Measurements from ENCODE around the gene FOXN1. TPM values are rescaled to one million over a fixed set of nuclear protein-coding genes. Genes with fewer than 3 reads are reported as not detected.

FOXN1 gene
- total RNA-seq, 1 donor from 2014 or later: not detected

DNA sequence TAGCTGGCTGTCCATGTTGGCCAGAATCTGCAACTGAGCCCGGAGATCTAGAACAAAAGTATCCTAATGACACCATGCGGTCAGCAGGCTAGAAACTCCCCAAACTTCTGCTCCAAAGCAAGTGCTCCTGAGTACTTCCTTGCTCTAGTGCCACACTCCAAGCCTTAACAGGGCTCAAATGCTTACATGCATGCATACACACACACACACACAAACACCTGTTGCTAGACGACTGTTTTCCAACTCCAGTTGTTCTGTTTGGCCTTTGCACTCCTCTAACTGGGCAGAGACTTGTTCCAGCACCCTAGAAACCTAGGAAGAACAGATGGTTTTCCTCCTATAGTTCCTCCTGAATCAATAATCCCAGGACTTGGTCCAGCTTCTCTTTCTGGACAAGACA is 78.3 kb downstream of the FOXN1 start:
- peaks cover 35% of the 10 kb centered on the region for H3K36me3 Mint-ChIP-seq
- Histone ChIP-seq H3K9ac (no peak overlapping the region), H3F3A (ENCODE audit: low read depth) (peaks cover 8% of the 10 kb centered on the region), H3K9me3 (ENCODE audit: low read depth) (no peaks in the 10 kb centered on the region), H3K4me1 (no peaks in the 10 kb centered on the region), H3K79me2 (ENCODE audit: low read depth) (peaks cover 9% of the 10 kb centered on the region), H4K20me1 (ENCODE audit: low read depth) (peaks cover 17% of the 10 kb centered on the region), H3K4me2 (no peak overlapping the region), H3K27ac (no peak overlapping the region), H3K4me3 (no peak overlapping the region), H3K27me3 (no peaks in the 10 kb centered on the region), H2AFZ (replicated peaks) (no peak overlapping the region), H3K36me3 (peaks cover 22% of the 10 kb centered on the region)
- TF ChIP-seq, protein P1, sequence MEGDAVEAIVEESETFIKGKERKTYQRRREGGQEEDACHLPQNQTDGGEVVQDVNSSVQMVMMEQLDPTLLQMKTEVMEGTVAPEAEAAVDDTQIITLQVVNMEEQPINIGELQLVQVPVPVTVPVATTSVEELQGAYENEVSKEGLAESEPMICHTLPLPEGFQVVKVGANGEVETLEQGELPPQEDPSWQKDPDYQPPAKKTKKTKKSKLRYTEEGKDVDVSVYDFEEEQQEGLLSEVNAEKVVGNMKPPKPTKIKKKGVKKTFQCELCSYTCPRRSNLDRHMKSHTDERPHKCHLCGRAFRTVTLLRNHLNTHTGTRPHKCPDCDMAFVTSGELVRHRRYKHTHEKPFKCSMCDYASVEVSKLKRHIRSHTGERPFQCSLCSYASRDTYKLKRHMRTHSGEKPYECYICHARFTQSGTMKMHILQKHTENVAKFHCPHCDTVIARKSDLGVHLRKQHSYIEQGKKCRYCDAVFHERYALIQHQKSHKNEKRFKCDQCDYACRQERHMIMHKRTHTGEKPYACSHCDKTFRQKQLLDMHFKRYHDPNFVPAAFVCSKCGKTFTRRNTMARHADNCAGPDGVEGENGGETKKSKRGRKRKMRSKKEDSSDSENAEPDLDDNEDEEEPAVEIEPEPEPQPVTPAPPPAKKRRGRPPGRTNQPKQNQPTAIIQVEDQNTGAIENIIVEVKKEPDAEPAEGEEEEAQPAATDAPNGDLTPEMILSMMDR (IDR thresholded peaks at IDR 0.05): no peak
- no peak for TF ChIP-seq EZH2 (IDR thresholded peaks at IDR 0.05)
- no peak for TF ChIP-seq EZH2phosphoT487 (IDR thresholded peaks at IDR 0.05)
- H3K9me3 Mint-ChIP-seq: no peaks in the 10 kb centered on the region
- no peak overlapping the region for H3K4me3 Mint-ChIP-seq
- no peak overlapping the region for H3K27ac Mint-ChIP-seq
- H3K4me1 Mint-ChIP-seq: no peaks in the 10 kb centered on the region
- no peak for DNase-seq (ENCODE audit: low spot score)
- H3K27me3 Mint-ChIP-seq (ENCODE audit: insufficient read depth, low read depth): no peaks in the 10 kb centered on the region

DNA sequence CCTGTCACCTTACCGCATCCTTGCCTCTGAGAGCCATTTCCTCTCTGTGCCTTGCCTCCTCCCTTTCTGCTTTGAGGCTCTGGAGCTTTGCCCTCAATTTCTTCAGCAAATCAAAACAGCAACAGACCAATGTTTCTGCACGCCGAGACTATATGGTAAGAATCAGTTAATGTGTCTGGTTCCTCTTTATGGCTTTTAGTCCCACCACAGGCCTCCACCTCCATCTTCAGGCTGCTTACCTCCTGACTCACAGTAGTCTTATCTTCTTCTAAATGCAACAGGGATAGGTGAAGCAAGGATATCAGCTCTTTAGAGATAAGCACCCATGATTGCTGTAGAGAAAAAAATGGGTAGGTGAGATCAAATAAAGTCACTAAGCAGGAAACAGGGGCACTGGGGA is 79.7 kb downstream of the FOXN1 start:
- H3K36me3 ChIP-seq: peaks cover 29% of the 10 kb centered on the region

More for the DNA sequence above, 79.7 kb downstream of the FOXN1 start:
- Histone ChIP-seq H3K9me3 (ENCODE audit: low read depth) (no peaks in the 10 kb centered on the region), H3K4me1 (no peaks in the 10 kb centered on the region), H3K27me3 (no peaks in the 10 kb centered on the region), H4K20me1 (ENCODE audit: low read depth) (peaks cover 28% of the 10 kb centered on the region), H3K4me2 (no peak overlapping the region), H3K9ac (no peak overlapping the region), H3K79me2 (ENCODE audit: low read depth) (peaks cover 19% of the 10 kb centered on the region), H2AFZ (replicated peaks) (no peak overlapping the region), H3F3A (ENCODE audit: low read depth) (peaks cover under 1% of the 10 kb centered on the region), H3K27ac (no peak overlapping the region), H3K4me3 (no peak overlapping the region)
- Mint-ChIP-seq H3K27me3 (ENCODE audit: insufficient read depth, low read depth) (no peaks in the 10 kb centered on the region), H3K4me3 (no peak overlapping the region), H3K27ac (no peak overlapping the region), H3K9me3 (no peaks in the 10 kb centered on the region), H3K36me3 (peaks cover 24% of the 10 kb centered on the region), H3K4me1 (no peaks in the 10 kb centered on the region)
- TF ChIP-seq EZH2phosphoT487 (IDR thresholded peaks at IDR 0.05): no peak
- TF ChIP-seq, protein P1 (IDR thresholded peaks at IDR 0.05): no peak
- no peak for TF ChIP-seq EZH2 (IDR thresholded peaks at IDR 0.05)
- no peak for DNase-seq (ENCODE audit: low spot score)

Other genes starting within 250 kb of the FOXN1 start
- 126 and 136 TPM in 2 replicates for gene TMEM97, start 187.1 kb upstream of the FOXN1 start, total RNA-seq (ENCODE audit: low replicate concordance)
- gene IFT20, start 170.9 kb upstream of the FOXN1 start, total RNA-seq (ENCODE audit: low replicate concordance): 25.7 and 68.2 TPM in 2 replicates
- gene TNFAIP1, start 170.6 kb upstream of the FOXN1 start, total RNA-seq (ENCODE audit: low replicate concordance): 13.7 and 18.6 TPM in 2 replicates
- 44.6 and 65.0 TPM in 2 replicates for gene POLDIP2, start 148.8 kb upstream of the FOXN1 start, total RNA-seq (ENCODE audit: low replicate concordance)
- not detected in 2 replicates for gene SEBOX, start 141.1 kb upstream of the FOXN1 start, total RNA-seq (ENCODE audit: low replicate concordance)
- 0.25 and 1.2 TPM in 2 replicates for gene VTN, start 136.0 kb upstream of the FOXN1 start, total RNA-seq (ENCODE audit: low replicate concordance)
- gene SARM1, start 134.7 kb upstream of the FOXN1 start, total RNA-seq (ENCODE audit: low replicate concordance): 3.1 and 5.5 TPM in 2 replicates
- gene SLC46A1, start 100.1 kb upstream of the FOXN1 start, total RNA-seq (ENCODE audit: low replicate concordance): 2.4 TPM in 2 replicates
- not detected in 2 replicates for gene SLC13A2, start 32.7 kb upstream of the FOXN1 start, total RNA-seq (ENCODE audit: low replicate concordance)
- gene UNC119, start 46.3 kb downstream of the FOXN1 start, total RNA-seq (ENCODE audit: low replicate concordance): 61.4 and 103 TPM in 2 replicates
- gene PIGS, start 65.2 kb downstream of the FOXN1 start, total RNA-seq (ENCODE audit: low replicate concordance): 15.2 and 39.5 TPM in 2 replicates
- 38.6 and 66.6 TPM in 2 replicates for gene ALDOC, start 70.5 kb downstream of the FOXN1 start, total RNA-seq (ENCODE audit: low replicate concordance)
- gene SPAG5, start 92.7 kb downstream of the FOXN1 start, total RNA-seq (ENCODE audit: low replicate concordance): 141 TPM in 2 replicates
- gene RSKR, start 107.8 kb downstream of the FOXN1 start, total RNA-seq (ENCODE audit: low replicate concordance): 26.5 and 31.8 TPM in 2 replicates
- 91.2 and 130 TPM in 2 replicates for gene BLTP2, start 138.8 kb downstream of the FOXN1 start, total RNA-seq (ENCODE audit: low replicate concordance)
- 34.3 and 62.7 TPM in 2 replicates for gene SDF2, start 155.6 kb downstream of the FOXN1 start, total RNA-seq (ENCODE audit: low replicate concordance)
- 29.9 and 38.6 TPM in 2 replicates for gene SUPT6H, start 155.9 kb downstream of the FOXN1 start, total RNA-seq (ENCODE audit: low replicate concordance)
- gene PROCA1, start 205.5 kb downstream of the FOXN1 start, total RNA-seq (ENCODE audit: low replicate concordance): 12.5 and 32.7 TPM in 2 replicates
- 82.8 and 133 TPM in 2 replicates for gene RAB34, start 211.5 kb downstream of the FOXN1 start, total RNA-seq (ENCODE audit: low replicate concordance)
- gene RPL23A, start 213.6 kb downstream of the FOXN1 start, total RNA-seq (ENCODE audit: low replicate concordance): 581 and 932 TPM in 2 replicates
- gene TLCD1, start 219.9 kb downstream of the FOXN1 start, total RNA-seq (ENCODE audit: low replicate concordance): 10.0 and 13.4 TPM in 2 replicates
- gene NEK8, start 222.4 kb downstream of the FOXN1 start, total RNA-seq (ENCODE audit: low replicate concordance): 3.7 and 9.2 TPM in 2 replicates
- 32.2 and 94.1 TPM in 2 replicates for gene TRAF4, start 237.7 kb downstream of the FOXN1 start, total RNA-seq (ENCODE audit: low replicate concordance)